GM21528 (cell line): Measurements from ENCODE around the gene BFSP1.

Source experiments
- ATAC-seq: cut with Tn5 transposase; IDR thresholded peaks from one replicate; pipeline ENCODE4 v1.9.1; 2021; ENCODE audit warnings: mild to moderate bottlenecking, moderate library complexity; ENCODE audit not compliant: unreplicated experiment, low FRiP score

BFSP1 gene

DNA sequence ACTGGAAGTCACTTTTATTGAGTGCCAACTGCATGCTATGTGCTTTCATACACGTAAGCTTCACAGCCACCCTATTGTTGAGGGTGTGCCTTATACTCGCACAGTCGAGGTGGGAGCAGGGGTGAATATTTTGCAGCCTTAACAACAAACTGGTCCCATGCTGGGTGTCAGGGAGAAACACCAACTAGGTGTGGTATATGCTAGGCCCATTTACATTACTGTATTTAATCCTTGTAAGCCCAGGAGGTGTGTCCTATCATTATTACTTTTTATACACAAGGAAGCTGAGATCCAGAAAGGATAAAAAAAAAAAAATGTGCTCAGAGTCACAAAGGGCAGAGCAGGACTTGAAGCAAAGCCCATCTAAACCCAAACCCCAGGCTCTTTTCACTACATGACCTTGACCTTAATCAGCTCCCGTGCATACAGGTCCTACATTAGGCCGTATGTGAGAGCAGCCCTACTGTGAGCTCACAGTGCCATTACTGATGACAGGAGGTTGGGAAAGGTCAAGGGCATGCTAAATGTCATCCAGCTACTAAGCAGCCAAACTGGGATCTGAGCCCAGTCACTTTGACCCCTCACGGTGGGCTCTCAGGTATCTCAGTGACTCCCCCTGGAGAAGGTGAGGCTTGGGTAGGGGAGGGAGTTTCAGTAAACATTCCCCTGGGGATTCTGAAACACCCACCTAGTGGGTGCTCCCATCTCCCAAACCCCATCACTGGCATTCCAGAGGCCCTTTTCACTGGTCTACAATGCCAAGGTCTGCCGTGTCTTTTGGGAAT is 61.7 kb downstream of the BFSP1 start:
- no peak for ATAC-seq

DNA sequence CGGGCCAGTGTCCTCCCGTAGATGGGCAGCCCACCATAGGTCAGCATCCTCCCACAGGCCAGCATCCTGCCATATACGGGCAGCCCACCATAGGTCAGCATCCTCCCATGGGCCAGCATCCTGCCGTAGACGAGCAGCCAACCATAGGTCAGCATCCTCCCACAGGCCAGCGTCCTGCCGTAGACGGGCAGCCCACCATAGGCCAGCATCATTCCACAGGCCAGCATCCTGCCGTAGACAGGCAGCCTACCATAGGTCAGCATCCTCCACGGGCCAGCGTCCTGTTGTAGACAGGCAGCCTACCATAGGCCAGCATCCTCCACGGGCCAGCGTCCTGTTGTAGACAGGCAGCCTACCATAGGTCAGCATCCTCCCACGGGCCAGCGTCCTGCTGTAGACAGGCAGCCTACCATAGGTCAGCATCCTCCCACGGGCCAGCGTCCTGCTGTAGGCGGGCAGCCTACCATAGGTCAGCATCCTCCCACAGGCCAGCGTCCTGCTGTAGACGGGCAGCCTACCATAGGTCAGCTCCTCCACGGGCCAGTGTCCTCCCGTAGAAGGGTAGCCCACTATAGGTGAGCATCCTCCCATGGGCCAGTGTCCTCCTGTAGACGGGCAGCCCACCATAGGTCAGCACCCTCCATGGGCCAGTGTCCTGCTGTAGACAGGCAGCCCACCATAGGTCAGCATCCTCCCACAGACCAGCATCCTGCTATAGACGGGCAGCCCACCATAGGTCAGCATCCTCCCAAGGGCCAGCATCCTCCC is 62.9 kb downstream of the BFSP1 start:
- ATAC-seq: no peak

DNA sequence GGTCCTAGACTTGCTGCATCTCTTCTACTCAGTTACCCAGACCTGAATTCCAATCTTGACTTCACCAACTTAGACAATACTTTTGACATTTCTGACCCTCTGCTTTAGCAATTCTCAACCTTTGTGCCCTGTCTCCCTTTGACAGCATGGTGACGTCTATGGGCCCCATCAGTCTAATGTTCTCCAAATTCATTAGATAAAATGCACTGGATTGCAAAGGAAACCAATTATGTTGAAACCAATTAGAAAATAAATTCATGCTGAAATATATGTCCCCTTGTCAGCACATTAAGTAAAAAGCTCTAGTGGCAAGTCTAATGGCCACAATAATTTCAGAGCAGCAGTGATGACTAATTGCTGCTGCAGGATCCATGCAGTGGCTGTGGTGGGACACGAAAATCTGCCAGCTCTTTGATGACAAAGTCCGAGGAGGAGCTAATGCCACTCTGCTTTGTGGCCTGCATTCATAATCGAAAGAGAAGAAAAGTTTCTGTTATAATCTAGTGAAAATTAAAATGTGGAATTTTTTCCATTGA is 64.0 kb downstream of the BFSP1 start:
- no peak for ATAC-seq

DNA sequence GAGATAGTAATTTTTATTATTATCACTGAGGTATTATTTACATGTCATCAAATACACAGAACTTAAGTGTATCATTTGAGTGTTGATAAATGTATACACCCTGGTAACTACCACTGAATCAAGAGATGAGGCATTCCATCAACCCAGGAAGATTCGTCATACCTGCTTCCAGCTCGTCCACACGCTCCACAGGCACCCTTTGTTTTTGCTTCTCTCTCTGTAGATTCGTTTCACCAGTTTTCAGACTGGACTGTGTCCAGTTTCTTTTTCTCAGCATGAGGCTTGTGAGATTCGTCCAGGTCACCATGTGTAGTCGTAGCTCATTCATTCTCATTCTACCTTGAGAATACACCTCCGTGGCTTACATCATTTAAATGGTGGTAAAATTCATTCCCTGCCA is 64.5 kb downstream of the BFSP1 start:
- no peak for ATAC-seq

DNA sequence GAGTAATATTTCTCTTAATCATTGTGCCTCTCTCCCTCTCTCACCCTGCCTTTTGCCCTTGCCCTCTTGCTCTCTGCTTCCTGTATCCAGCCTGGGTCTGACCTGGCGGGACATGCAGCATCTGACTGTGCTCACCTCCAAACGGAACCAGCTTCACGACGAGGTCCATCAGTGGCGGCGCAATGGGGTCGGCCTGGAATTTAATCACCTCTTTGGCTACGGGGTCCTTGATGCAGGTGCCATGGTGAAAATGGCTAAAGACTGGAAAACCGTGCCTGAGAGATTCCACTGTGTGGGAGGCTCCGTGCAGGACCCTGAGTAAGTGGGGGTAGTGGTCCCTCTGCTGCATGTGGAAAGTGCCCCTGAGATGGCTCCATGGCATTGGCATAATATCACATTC is 65.9 kb downstream of the BFSP1 start:
- no peak for ATAC-seq

- no peak for ATAC-seq
Observed at GRCh38 chr20:17463711-17464110, 67.5 kb downstream of the BFSP1 start.

DNA sequence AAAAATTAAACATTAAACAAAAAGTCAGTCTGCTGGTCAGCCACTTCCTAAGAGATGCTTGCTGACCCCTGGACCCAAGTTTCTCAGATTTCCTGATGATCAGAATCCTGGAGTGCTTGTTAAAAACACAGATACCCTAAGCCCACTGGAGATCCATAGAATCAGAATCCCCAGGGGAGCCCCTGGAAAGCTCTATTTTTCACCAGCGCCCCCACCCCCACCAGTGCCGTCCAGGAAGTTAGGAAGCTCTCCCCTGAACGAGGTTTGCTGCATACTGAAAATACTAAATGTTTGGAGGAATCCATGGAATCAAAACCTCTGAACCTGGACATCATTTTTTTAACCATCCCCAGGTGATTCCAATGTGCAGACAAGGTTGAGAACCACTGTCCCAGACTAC is 69.2 kb downstream of the BFSP1 start:
- ATAC-seq: no peak

- no peak for ATAC-seq
Observed at GRCh38 chr20:17460119-17460518, 71.1 kb downstream of the BFSP1 start.

GRCh38 chr20:17457588-17458190 is 73.5 kb downstream of the BFSP1 start:
- ATAC-seq: no peak

DNA sequence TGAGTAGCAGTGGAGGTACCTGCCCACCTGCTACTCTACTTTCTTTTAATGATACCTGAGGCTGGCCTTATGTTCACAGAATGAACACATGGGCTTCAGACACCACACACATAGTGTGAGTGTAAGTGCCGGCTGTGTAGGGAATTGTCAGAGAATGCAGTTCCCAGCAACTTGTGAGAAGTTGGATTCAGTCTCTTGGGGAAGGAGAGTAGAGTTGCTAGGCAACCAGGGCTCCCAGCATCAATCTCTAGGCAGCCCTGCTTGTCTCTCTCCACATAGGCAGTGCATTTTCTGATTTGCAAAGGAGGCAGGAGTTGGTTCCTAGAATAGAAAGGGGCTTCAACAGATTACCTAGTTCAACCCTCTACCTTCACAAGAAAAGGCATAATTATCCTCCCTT is 74.1 kb downstream of the BFSP1 start:
- no peak for ATAC-seq

DNA sequence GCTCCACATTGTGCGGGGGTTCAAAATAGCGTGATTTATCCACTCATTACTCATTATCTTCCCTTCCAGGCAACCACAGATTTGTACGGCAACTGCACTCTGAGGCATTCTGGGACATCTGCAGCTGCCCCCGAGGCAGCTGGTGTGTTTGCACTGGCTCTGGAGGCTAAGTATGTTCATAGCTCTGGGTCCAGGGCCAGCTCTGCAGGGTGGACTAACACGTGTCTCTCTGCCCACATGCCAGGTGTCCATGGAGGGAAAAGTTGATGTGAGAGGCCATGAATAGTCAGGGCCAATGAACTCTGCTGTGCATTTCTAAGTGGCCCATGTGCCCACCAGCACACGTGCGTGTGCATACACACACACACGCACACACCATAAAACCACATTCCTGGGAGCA is 74.9 kb downstream of the BFSP1 start:
- no peak for ATAC-seq

GRCh38 chr20:17453592-17453991 is 77.6 kb downstream of the BFSP1 start:
- ATAC-seq: no peak

GRCh38 chr20:17452441-17452840 is 78.7 kb downstream of the BFSP1 start:
- ATAC-seq: no peak

GRCh38 chr20:17449031-17449430 is 82.1 kb downstream of the BFSP1 start:
- ATAC-seq: no peak

DNA sequence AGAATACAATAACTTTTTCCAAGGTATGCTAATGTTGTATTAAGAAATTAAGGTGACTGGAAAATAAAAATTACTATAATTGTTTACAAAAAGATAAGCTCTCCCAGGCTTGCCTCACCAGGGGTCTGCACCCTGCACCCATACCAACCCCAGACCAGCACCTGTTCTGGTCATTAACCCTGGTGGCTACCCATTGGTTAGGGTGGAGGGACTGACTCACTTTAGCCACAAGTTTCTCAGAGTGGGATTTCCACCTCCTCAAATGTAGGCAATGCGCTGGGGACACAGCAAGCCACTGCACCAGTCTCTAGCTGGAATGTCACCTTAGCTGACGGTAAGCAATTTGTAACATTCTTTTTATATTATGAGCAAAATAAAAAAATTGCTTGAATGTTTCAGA is 83.1 kb downstream of the BFSP1 start:
- no peak for ATAC-seq

GRCh38 chr20:17446171-17446570 is 85.0 kb downstream of the BFSP1 start:
- ATAC-seq: no peak

DNA sequence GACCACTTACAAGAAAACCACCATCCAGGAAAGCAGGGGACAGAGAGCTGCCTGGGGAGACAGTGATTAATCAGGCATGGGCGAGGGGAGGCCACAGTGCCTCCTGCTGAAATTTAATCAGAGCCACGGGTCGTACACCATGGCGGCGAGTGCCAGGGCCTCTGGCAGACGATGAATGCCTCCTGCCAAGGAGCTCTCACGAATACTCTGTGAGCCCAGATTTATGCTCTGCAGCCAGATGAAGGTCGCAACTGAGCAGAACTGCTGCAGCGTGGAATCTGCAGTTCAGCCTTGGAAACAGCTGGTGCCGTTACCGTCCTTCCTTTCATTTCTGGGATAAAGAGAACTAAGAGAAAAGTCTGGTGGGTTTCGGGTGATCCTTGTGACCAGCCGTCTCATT is 85.6 kb downstream of the BFSP1 start:
- ATAC-seq: no peak

- ATAC-seq: no peak
Observed at GRCh38 chr20:17444091-17444490, 87.1 kb downstream of the BFSP1 start.
